DMS53 treated with DMSO at 0.1 percent for 48 hours (cell line): ENCODE measurements around the gene ATF4.
A peak's percentile ranks its signal among the peaks of the same experiment; 100 is the strongest.

Source experiments
- DNase-seq: peaks from one replicate; lab custom pipeline; 2025; ENCODE audit not compliant: unreplicated experiment; lab: John Stamatoyannopoulos, UW

The ATF4 gene

GRCh38 chr22:39520226-39521105, at the start of gene ATF4:
Gene ATF4 (plus strand): TSS chr22:39520562. CDS start chr22:39521446, 884 bp downstream.
- DNase-seq: no peak

- DNase-seq: peak; percentile 5
Measured at GRCh38 chr22:39471381-39472141, 48.8 kb upstream of the ATF4 start.

GRCh38 chr22:39472570-39473556, 47.5 kb upstream of the ATF4 start:
- peak; percentile 55 for DNase-seq

GRCh38 chr22:39473851-39474250, 46.5 kb upstream of the ATF4 start:
- no peak for DNase-seq

- no peak for DNase-seq
Measured at GRCh38 chr22:39474351-39475111, 45.8 kb upstream of the ATF4 start.

- no peak for DNase-seq
Measured at GRCh38 chr22:39475337-39475736, 45.0 kb upstream of the ATF4 start.

GRCh38 chr22:39475902-39476301, 44.5 kb upstream of the ATF4 start:
- DNase-seq: no peak

GRCh38 chr22:39476664-39477063, 43.7 kb upstream of the ATF4 start:
- no peak for DNase-seq

- no peak for DNase-seq
Measured at GRCh38 chr22:39477542-39477941, 42.8 kb upstream of the ATF4 start.

GRCh38 chr22:39478441-39478850, 41.9 kb upstream of the ATF4 start:
- DNase-seq: no peak

GRCh38 chr22:39479254-39479653, 41.1 kb upstream of the ATF4 start:
- DNase-seq: no peak

- no peak for DNase-seq
Measured at GRCh38 chr22:39480557-39480956, 39.8 kb upstream of the ATF4 start.

GRCh38 chr22:39481054-39481453, 39.3 kb upstream of the ATF4 start:
- DNase-seq: no peak

- DNase-seq: no peak
Measured at GRCh38 chr22:39481595-39481994, 38.8 kb upstream of the ATF4 start.

GRCh38 chr22:39482768-39483167, 37.6 kb upstream of the ATF4 start:
- DNase-seq: no peak

- no peak for DNase-seq
Measured at GRCh38 chr22:39486951-39487825, 33.2 kb upstream of the ATF4 start.

GRCh38 chr22:39487826-39488520, 32.4 kb upstream of the ATF4 start:
- DNase-seq: no peak

- DNase-seq: no peak
Measured at GRCh38 chr22:39488563-39489083, 31.7 kb upstream of the ATF4 start.
